ENCODE data around the gene AMN.

The AMN gene

DNA sequence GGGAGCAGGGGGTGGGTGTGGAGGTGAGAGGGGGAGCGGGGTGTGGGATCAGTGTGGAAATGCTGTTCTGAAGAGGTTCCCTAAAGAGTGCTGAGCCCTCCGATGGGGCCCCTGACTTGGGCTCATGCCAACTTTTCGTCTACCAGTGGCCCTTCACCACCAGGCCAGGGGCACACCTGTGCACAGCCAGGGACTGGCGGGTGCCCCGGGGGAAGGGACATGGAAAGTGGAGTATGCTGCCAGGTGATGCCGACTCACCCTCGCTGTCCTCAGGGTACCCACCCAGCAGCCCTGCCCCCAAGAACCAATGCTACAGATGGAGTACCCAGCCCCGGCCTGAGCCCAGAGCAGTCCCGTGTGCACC, 26.2 kb downstream of the AMN start:
- DNase-seq: no peak

DNA sequence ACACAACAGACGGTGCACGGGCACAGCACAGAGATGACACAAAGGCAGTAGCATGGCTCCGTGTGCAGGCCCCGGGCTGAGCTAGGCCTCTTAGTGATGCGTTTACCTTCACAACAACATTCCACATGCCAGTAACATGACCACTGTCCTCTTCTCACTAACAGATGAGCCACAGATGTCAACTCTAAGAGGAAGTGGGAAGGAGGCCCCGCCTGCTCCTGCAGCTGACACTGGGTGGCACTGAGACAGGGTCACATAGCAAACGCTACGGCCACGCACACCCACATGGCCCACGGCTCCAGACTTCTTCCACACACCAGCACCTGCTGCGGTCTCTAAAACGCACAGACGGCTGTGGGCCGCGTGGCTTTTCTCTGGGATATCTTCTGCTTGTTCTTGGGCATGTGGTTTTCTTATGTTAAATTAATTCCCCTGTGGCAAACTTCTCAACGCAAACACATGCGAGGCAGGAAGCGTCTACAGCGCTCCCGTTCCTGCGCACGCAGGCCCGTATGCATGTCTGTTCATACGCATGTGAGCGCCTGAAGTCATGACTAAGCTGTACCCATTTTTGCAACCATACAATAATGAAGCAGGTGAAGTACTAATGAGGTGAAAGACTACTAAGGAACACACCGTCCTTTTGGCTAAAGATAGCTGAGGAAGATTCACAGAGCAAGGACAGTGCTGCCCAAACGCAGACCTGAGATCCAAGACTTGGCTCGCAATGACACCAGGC, 26.8 kb downstream of the AMN start:
- DNase-seq: no peak

DNA sequence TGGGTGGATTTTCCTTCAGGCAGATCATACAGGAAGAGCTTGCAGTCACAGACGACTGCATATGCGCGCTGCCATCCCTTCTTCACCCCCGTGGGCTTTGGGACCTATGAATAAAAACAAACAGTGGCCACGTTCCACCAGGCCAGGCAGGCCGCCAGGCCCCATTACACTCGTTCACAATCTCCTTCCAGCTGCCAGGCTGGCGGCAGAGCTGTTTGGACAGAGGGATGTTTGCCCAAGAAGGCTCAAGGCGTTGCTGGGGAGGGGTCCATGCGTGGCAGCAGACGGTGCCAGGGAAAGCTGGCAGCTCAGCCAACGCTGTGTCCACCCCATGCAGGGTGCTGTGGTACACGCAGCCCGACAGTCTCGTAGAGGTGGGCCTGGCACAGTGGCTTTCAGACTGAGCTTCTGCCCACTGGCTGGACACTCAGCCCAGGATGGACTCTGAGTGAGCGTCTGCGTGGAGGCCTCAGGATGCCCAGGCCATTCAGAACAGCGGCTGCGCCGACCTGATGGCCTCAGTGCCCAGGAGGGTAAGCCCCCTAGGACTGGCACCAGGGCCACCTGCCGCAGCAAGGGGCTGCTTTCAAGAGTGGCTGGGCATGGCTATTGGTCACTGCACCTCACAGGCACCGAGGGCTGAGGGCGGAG, 27.5 kb downstream of the AMN start:
- peak; percentile 10 for DNase-seq

DNA sequence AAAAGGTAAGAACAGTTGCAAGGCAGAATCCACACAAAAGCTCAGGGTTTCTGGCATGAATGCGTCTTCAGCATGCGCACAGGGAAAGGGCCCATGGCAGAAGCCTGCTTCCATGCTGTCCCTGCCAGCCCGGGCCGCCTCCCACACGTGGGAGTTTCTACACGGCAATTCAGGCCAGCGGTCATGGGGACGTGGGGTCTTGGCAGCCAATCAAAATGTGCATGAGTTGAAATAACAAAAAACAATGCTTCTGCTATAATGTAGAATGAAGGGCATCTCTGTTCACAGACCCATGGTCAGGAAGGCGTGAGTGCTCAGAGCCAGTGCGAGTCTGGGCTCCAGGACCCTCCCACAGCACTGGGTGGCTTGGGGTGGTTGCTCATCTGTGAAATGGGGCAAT, 28.6 kb downstream of the AMN start:
- no peak for DNase-seq

DNA sequence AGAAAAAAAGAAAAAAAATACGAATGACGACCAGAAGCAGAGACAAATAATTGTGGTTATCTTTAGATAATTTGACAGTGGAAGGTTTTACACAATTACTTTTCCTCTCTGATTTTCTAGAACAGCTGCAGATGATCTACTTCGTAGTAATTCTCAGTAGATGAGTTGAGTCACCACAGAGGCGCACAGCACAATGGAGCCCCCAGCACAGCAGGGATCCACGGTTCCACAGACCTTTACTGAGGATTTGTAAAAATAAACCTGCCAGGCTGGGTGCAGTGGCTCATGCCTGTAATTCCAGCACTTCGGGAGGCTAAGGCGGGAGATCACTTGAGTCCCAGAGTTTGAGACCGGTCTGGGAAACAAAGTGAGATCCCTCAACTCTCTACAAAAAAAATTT, 29.3 kb downstream of the AMN start:
- no peak for DNase-seq

DNA sequence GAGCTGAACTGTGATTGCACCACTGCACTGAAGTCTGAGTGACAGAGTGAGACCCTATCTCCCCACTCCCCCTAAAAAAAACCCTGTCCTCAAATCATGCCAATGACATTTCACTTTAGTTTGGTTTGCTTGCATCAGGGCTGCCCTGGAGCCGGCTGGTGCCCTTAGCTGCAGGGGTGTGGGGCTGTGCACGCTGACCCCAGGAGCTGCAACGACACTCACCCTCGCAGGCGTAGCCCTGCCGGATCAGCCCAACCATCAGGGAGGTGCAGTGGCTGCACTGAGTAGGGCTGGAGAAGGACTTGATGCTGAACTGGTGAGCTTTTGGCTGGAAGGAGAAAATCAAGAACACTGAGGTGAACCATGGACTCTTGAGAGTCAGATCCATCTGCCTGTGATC, 29.8 kb downstream of the AMN start:
- DNase-seq: no peak

DNA sequence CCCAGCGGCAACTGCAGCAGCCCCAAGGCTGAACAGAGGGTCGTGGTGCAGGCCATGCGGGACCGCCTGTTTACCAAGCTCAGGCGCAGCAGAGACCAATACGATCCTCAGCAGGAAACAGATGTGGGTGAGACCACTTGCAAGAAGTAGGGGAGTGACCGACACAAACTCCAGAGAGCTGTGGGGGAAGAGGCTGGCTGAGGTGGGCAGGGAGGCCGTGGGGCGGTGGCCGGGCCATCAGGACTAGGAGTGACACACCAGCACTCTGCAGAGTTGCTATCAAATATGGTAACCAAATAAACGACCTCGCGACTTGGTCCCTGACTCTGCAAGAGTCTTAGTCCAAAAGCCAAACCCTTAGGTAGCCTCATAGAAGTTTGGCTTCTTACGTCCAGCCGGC, 30.6 kb downstream of the AMN start:
- DNase-seq: no peak

DNA sequence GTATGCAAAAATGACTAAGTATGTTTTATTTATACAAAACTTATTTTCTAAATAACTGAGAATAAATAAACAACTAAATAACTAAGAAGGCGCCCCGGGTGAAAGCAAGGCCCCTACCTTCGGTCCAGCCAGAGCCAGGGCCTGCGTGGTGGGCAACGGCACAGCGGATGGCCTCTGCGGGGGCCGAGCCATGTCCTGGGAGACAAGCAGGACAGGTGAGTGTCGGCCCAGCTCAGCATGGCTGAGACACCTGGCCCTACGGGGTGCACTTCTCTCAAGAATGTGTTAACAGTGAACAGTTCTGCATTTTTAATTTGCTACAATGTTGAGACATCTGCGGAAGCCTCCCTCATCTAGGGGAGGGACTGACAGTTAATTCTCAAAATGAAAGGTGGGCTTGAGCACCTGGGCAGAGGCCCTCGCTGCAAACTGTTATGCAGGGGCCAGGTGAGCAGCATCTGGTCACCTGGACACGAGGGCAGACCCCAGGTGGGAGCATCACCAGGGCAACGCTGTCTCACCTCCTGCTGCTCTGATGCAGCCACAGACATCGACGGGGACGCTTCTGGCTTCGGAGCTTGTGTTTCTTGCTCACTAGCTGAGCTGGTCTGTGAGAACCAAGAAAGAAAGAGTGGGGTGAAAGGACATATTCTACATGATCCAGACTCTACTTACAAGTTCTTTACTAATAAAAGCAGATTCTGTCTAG, 31.8 kb downstream of the AMN start:
- DNase-seq: no peak

DNA sequence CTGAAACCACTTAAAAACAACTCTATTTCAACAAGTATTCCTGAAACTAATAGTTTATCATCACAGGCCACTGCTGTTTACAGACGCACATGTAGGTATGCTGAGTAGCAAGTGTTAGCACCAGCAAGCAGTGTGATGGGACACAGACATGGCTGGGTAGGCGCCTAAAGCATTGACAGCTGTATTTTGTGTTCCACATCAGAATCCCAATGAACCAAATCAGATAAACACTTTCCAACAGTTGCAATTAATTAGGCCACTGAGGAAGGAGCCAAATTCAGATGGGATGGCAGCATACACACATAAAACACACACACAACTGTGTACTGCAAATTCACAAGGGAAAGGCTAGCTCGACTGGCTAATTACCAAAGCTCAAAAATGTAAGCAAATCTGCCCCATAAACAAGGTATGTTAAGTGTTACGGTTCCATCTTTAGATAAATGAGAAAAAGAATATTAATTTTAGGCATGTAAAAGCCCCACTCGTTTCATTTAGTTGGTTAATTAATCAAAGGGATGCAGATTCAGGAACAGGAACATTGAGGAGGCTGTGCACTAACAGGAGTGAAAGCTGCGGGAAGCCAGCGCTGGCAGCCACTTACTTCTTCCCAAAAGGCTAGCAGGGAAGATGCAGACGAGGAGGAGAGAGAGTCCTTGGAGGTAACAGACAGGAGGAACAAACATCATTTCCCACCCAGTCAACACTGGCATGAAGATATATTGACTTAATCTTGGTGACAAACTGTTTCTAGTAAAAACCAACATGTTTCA, 33.4 kb downstream of the AMN start:
- no peak for DNase-seq

DNA sequence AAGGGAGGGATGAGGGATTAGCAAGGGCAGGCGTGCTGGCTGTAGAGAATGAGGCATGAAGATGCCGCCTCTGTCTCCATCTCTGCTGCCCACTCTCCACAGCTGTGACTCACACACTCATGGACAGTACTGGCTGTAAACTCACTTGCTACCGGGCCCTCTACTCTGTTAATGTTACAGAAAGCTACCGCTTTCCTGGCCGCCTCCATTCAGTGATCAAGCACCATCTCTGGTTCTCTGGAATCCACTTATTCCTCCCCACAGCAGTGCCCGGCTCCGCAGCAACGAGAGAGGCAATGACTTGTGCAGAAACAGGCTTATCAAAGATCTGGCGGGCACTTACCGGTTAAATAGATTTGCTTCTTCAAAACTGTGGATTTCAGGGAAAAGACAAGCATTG, 34.8 kb downstream of the AMN start:
- DNase-seq: no peak

DNA sequence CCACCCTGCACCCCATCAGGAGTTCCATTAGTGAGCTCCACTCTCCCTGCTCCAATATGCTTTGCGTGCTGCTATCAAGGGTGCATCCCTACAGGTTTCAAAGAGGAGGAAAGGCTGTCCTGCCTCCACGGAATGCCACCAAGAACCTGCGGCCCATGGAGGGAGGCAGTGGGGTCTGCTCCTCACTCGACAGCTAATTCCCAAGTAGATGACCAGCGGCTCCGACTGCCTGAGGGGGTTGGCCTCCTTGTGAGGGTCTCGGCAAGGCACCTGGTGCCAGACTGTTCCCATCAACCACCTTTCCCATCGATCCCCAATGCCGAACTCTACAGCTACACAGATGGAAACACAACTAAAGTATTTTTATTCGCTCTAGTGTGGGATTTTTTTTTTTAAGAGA, 36.0 kb downstream of the AMN start:
- DNase-seq: no peak

DNA sequence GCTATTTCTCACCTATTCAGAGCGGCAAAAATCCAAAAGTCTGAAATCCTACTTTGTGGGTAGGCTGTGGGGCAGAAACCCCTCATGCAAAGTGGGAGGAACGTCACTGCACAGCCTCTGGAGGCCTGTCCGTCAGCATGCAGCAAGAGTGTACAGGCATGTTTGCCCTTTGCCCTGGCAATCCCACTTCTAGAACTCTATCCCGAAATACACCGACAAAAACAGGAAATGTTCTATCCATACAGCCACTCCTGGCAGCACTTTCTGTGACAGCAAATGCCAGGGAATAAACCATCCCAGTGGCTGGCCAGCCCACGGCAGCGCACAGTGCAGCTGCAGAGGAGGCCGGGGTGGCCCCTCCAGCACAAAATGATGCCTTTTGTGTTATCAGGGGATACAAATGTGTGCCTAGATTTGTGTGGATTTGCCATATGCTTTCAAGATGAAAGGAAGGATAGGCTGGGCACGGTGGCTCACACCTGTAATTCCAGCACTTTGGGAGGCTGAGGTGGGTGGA, 39.7 kb downstream of the AMN start:
- no peak for DNase-seq

DNA sequence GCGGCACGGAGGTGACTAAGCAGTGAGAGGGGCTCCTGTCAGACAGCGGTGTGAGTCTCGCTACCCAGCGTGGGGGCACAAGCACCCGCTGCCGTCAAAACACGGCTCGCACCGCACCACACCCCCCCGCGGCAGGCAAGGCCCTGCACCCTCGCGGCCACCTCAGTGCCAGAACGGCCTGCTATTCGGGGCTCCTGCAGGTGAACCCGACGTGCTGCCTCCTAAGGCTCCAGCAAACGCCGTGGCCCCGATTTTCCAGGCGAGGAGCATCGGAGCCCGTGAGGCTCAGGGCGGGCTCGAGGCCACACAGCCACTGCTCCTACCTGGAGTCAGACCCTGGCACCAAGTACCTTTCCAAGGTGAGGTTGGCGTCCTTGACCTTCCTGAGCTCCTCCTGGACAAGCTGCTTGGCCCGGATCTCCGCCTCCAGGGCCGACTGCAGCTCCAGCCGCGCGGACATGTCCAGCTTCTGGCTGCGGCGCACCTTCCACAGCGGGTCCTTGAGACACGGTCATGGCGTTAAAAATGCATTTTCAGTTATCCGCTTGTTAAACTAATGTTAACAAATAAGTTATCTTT, 41.8 kb downstream of the AMN start:
- no peak for DNase-seq

DNA sequence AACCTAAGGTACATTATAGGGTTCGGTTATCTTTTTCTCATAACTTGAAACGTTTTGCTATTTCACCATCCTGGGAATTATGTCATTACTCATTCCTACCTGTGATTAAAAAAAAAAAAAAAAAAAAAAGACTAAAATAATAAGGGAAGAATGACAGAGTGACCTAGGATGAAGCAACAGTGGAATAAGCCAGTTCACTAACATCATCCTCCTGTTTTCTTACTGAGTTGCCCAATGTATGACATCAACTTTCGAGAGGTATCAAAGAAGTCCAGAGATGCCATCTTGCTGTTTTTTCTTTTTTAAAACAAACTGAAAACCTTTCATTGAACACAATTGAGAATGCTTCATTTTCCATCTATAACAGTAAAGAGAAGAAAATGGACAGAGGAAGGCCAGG, 42.8 kb downstream of the AMN start:
- no peak for DNase-seq

DNA sequence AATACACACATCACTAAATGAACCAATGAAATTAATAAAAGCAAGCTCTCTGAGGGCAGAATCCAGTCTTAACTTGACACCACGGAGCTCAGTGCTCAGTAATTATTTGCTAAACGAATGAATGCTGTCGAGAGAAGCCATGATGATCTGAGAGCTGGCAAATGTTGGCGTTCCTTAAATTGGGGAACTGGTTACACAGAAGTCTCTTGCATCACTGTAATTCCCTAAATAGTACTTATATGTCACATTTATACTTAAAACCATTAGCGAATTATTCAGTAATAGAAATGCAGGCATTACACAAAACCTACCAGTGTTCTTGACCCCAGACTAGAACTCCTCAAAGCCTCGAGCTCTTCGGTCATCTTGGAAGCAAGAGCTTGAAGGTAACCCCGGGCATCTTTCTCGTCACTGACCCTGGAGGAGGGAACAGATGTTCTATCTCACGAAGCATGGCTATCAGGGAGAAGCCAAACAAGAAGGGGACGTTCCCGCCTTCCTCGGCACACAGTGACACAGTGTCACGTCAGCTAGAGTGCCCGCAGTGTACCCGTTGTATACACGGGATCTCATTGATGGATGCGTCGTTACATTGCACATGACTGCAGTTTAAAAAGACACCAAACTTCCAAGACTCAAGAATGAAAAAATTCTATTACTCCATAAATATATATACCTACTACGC, 43.6 kb downstream of the AMN start:
- DNase-seq: no peak

DNA sequence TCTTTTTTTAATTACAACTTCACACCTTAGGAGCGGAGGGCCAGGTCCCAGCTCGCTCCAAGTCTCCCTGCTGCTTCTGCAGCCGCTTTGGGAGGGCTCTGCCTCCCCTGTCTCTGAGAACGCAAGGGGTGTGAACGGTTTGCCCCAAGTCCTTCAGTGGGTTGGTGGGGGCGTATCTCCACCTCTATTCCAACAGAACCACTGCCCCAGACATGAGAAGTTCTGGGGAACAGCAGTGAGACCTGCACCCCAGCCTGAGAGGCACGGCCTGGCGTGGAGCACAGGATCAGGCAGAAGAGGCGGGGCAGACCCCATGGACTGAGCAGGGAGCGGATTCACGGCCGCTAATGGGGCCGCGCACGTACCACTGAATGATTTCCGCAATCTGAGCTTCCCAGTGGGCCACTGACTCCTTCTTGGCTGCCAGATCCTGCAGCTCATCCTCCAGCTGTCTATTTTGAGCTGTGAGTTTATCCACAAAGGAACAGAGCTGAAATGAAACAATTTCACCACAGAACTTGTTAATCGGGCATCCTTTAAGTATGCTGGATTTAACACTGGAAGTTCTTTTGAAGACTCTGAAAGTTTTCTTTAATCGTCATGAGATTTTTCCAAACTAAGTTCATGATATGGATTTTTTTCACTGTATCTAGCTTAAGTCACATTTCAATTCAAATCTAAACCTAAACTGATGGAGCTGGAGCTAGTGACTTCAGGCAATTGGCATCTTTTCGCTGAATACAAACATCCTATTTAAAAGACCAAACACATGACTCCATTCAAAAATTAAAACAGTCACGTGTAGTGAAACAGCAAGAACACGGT, 44.4 kb downstream of the AMN start:
- DNase-seq: no peak

DNA sequence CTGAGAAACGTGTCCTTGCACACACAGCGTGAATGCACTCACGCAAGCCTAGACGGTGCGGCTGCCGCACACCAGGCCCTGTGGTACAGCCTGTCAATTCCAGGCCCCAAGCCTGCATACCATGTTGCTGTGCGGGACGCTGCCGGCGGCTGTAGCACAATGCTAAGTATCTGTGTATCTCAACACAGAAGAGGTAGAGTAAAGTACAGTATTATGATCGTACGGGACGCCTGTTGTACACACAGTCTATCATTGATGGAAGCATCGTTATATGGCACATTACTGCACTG, 45.0 kb downstream of the AMN start:
- no peak for DNase-seq

DNA sequence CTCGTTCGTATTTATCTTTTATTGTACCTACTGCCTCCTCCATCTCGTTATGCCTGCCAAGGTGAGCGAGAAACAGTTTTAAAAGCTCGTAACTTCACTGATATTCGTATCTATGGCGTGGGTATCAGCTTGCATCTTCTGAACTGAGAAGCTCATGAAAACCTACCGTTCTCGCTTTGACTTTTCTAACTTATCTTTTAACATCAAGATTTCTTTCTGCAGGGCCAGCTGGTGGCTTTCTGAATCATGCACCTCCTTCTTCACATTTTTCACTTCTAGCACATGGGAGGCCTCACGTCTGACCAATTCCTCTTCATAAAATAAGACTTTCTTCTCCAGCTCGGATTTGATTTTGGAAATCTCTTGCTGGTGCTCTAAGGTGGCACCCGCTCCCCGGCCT, 45.8 kb downstream of the AMN start:
- no peak for DNase-seq

DNA sequence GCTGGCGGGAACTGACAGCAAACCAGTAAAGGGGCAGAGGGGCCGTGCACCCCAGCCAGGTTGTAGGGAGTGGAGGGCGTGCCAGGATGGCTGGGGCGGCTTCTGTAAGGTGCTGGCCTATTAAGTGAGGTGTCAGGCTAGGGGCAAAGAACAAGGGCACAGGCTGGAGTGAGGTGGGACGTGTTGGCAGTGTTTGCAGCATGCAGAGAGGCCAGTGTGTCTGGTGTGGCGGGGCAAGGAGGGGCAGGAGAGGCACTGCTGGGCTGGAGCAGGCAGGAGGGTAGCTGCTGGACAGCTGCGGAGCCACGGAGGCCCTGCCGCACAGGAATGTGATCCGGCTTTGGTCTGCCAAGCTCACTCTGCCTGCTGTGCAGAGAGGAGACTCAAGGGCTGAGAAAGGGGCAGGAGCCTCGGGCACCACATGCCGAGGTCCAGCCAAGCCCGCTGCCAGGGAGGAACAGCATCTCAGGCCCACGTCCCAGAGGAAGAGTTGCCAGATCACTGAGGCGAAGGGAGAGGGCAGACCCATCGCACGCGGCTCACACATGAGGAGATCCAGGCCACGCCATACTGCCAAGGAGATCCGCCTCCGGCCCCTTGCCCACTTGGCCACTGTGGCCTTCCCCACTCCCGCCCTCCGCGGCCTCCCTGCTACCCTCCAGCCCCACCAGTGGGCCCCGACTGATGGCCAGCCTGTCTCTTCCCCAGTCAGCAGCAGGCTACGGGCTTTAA, 46.8 kb downstream of the AMN start:
- no peak for DNase-seq

DNA sequence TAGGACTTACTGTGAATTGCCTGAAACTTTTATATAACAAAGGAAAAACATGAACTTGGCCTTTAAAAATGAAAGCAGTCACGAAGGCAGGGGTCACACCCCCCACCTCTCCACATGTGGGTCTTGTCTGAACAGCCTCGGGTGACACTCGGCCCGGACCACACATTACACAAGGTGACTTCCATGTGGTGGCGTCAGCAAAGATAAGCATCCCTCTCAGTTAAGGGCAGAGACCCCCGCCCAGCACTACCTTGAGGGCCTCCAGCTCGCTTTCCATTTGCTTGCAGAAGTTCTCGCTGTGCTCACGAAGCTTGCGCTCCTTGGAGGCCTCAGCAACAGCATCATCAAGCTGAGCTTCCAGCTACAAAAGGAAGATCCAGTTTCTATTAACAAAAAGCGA, 47.4 kb downstream of the AMN start:
- no peak for DNase-seq

DNA sequence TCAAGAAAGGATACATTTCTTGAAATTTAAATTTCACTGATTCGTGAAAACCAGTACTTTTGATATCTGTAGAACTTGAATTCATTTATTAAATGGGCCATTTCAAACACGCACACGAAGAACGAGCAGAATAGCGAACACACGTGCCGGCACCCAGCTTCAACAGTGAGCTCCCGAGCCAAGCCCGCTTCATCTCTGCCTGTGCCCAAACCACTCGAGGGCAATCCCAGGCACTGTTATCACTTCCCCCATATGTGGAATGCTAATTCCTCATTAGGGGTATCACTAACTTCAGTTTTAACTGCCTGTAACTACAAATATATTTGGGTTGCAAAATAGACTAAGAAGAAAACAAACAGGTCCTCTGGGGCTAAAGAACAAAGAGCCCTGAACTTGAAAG, 48.0 kb downstream of the AMN start:
- no peak for DNase-seq
